GM18861 (cell line): ENCODE data around the gene AKAP13.

Source experiments
- ATAC-seq: cut with Tn5 transposase; IDR thresholded peaks from one replicate; pipeline ENCODE4 v1.9.1; 2021; ENCODE audit not compliant: unreplicated experiment

The AKAP13 gene

GRCh38 chr15:85692873-85693272, 312.5 kb downstream of the AKAP13 start:
- ATAC-seq = peak; percentile 39

GRCh38 chr15:85693277-85693676, 312.9 kb downstream of the AKAP13 start:
- ATAC-seq = no peak

- no peak for ATAC-seq
These were observed 313.7 kb downstream of the AKAP13 start for GRCh38 chr15:85694091-85694490.

- ATAC-seq = no peak
These were observed 320.4 kb downstream of the AKAP13 start for GRCh38 chr15:85700767-85701166.

GRCh38 chr15:85702321-85703101, 322.1 kb downstream of the AKAP13 start:
- ATAC-seq = no peak

- no peak for ATAC-seq
These were observed 323.7 kb downstream of the AKAP13 start for GRCh38 chr15:85704066-85704465.

- ATAC-seq = no peak
These were observed 324.5 kb downstream of the AKAP13 start for GRCh38 chr15:85704720-85705429.

- no peak for ATAC-seq
These were observed 326.5 kb downstream of the AKAP13 start for GRCh38 chr15:85706779-85707518.

GRCh38 chr15:85707519-85708338, 327.3 kb downstream of the AKAP13 start:
- ATAC-seq = no peak

GRCh38 chr15:85708402-85708941, 328.1 kb downstream of the AKAP13 start:
- no peak for ATAC-seq

GRCh38 chr15:85709250-85709649, 328.8 kb downstream of the AKAP13 start:
- ATAC-seq = no peak

- peak; percentile 61 for ATAC-seq
These were observed 330.0 kb downstream of the AKAP13 start for GRCh38 chr15:85710340-85710842.

- ATAC-seq = no peak
These were observed 331.3 kb downstream of the AKAP13 start for GRCh38 chr15:85711580-85712192.

- ATAC-seq = no peak
These were observed 335.9 kb downstream of the AKAP13 start for GRCh38 chr15:85716261-85716660.

GRCh38 chr15:85717212-85717611, 336.8 kb downstream of the AKAP13 start:
- no peak for ATAC-seq

- no peak for ATAC-seq
These were observed 338.0 kb downstream of the AKAP13 start for GRCh38 chr15:85718271-85718971.

GRCh38 chr15:85718981-85719380, 338.6 kb downstream of the AKAP13 start:
- ATAC-seq = no peak

- no peak for ATAC-seq
These were observed 342.2 kb downstream of the AKAP13 start for GRCh38 chr15:85722374-85723152.
